ENCODE results near the gene CRNKL1.

GRCh38 chr20:20079102-20079784, 27.0 kb upstream of the CRNKL1 start:
- TF ChIP-seq CTCF (optimal IDR thresholded peaks at IDR 0.05 in 1 of 3, IDR thresholded peaks at IDR 0.05 in 1 of 3, conservative IDR thresholded peaks at IDR 0.05 in 1 of 3; ENCODE audit: extremely low read depth in 1 of 3, insufficient read depth in 2 of 3, low read length in 3 of 3) (no peak), EZH2 (IDR thresholded peaks at IDR 0.05; ENCODE audit: low read length) (no peak)

All from keratinocyte (primary cell).